ENCODE measurements around the gene LAMB1. TPM values are rescaled to one million over a fixed set of nuclear protein-coding genes. Genes with fewer than 3 reads are reported as not detected.

The LAMB1 gene
- total RNA-seq, 1 donor from 2014 or later: 60.0 TPM

GRCh38 chr7:107936312-107936711, 66.6 kb downstream of the LAMB1 start:
- no peak overlapping the region for H3K4me3 ChIP-seq
- H3K9me3 ChIP-seq (replicated peaks): no peaks in the 10 kb centered on the region
- intact Hi-C loops (cut with micrococcal nuclease): no loop called here
- TF ChIP-seq CTCF (IDR thresholded peaks at IDR 0.05; ENCODE audit: borderline replicate concordance): no peak
- peaks cover 64% of the 10 kb centered on the region for H3K36me3 ChIP-seq
- H3K4me1 ChIP-seq: peaks cover 81% of the 10 kb centered on the region
- H3K27ac ChIP-seq (replicated peaks): no peak overlapping the region
- DNase-seq: no peak
- no peaks in the 10 kb centered on the region for H3K27me3 ChIP-seq (ENCODE audit: low read depth)

GRCh38 chr7:107934991-107935770, 67.8 kb downstream of the LAMB1 start:
- no peak for TF ChIP-seq CTCF (IDR thresholded peaks at IDR 0.05; ENCODE audit: borderline replicate concordance)
- DNase-seq: no peak
- Histone ChIP-seq H3K4me3 (no peak overlapping the region), H3K9me3 (replicated peaks) (no peaks in the 10 kb centered on the region), H3K27ac (replicated peaks) (peak overlapping the region; percentile 34), H3K36me3 (peaks cover 62% of the 10 kb centered on the region), H3K27me3 (ENCODE audit: low read depth) (no peaks in the 10 kb centered on the region), H3K4me1 (peaks cover 70% of the 10 kb centered on the region)
- intact Hi-C loops (cut with micrococcal nuclease): no loop called here

- Histone ChIP-seq H3K4me3 (no peak overlapping the region), H3K9me3 (replicated peaks) (no peaks in the 10 kb centered on the region), H3K27me3 (ENCODE audit: low read depth) (no peaks in the 10 kb centered on the region), H3K27ac (replicated peaks) (peak overlapping the region; percentile 34), H3K4me1 (peaks cover 53% of the 10 kb centered on the region), H3K36me3 (peaks cover 73% of the 10 kb centered on the region)
- intact Hi-C loops (cut with micrococcal nuclease): no loop called here
- DNase-seq: no peak
- no peak for TF ChIP-seq CTCF (IDR thresholded peaks at IDR 0.05; ENCODE audit: borderline replicate concordance)
Observed at GRCh38 chr7:107933386-107934013, 69.5 kb downstream of the LAMB1 start.

- Histone ChIP-seq H3K9me3 (replicated peaks) (no peaks in the 10 kb centered on the region), H3K4me3 (no peak overlapping the region), H3K4me1 (peaks cover 46% of the 10 kb centered on the region), H3K27ac (replicated peaks) (peak overlapping the region; percentile 34), H3K27me3 (ENCODE audit: low read depth) (no peaks in the 10 kb centered on the region), H3K36me3 (peaks cover 80% of the 10 kb centered on the region)
- intact Hi-C loops (cut with micrococcal nuclease): no loop called here
- DNase-seq: no peak
- no peak for TF ChIP-seq CTCF (IDR thresholded peaks at IDR 0.05; ENCODE audit: borderline replicate concordance)
Observed at GRCh38 chr7:107932805-107933204, 70.2 kb downstream of the LAMB1 start.

- Histone ChIP-seq H3K27me3 (ENCODE audit: low read depth) (no peaks in the 10 kb centered on the region), H3K27ac (replicated peaks) (peak overlapping the region; percentile 34), H3K9me3 (replicated peaks) (no peaks in the 10 kb centered on the region), H3K4me1 (peaks cover 38% of the 10 kb centered on the region), H3K36me3 (peaks cover 85% of the 10 kb centered on the region), H3K4me3 (no peak overlapping the region)
- TF ChIP-seq CTCF (IDR thresholded peaks at IDR 0.05; ENCODE audit: borderline replicate concordance): no peak
- intact Hi-C loops (cut with micrococcal nuclease): no loop called here
- peak; percentile 42 for DNase-seq
Observed at GRCh38 chr7:107931740-107932515, 71.0 kb downstream of the LAMB1 start.

All from left ventricle myocardium inferior (tissue), 1 donor.